Stimulated activated naive CD4-positive, alpha-beta T cell treated with Interleukin-2 at 50 U/mL for 16 hours (primary cell): ENCODE results near the gene MYH13.
"Not testable (repeated sequence)": the region's sequence is repeated elsewhere in the genome, so short reads cannot be mapped to it uniquely, and the experiment has no call there.

Experiments used
- DNase-seq: peaks from one replicate; lab custom pipeline; 2025; lab: John Stamatoyannopoulos, UW

MYH13 gene

DNA sequence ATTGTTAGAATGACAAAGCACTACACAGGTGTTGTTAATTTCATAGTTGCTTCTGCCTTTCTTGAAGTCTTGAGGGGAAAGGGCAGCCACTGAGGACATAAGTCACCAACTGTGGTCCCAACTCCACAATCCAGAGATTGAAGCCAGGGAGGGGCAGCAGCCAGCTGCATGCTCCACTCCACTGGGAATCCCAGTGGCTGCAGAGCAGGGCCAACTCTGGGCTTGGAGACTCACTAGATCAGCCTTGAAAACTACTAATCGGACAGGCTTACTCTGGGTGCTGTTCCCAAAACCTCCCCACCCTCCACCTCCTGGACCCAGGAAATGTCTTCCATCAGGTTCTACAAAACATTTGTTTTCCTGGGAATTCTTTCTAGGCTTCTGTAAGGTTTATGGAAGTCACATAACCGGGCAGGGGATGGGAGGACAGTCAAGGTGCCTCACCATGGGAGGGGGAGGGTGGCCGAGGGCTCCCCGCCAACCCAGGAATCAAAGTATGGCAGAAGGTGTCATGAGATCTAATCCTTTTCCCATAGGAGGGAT is 68.0 kb downstream of the MYH13 start:
- DNase-seq: no peak

DNA sequence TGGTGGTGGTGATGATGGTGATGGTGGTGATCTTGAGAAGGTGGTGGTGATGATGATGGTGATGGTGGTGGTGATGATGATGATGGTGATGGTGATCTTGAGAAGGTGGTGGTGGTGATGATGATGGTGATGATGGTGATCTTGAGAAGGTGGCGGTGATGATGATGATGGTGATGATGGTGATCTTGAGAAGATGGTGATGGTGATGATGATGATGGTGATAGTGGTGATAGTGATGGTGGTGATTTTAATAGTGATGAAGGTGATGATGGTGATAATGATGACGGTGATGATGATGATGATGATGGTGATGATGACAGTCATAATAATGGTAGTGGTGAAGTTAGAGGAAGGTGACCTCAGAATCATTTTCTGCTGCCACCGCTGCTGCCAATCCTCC is 75.1 kb downstream of the MYH13 start:
- no peak for DNase-seq

DNA sequence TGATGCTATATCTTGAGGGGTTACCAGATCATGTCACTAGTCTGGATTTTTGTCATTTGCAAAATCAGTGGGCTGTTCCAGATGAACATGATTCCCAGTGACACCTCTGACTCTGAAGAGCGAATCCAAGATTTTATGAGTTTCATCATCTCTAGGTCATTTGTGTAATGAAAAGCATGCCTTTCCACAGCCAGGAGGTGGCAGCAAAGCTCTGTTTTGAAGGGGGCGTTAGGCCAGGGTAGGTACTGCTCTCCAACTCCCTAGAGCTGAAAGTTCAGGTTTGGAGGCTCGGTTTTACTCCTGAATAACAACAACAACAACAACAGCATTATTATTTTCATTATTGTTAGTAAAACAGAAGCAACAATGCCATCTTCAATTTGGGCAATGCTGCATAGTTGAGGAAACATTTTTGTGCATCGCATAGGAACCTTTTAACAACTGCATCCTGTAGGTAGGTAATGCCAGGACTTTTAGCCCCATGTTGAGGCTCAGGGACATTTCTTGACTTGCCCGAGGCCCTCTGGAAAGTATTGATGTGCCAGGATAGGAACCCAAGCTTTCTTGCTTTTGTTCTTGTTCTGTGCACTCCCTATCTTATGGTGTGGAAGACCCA is 77.0 kb downstream of the MYH13 start:
- DNase-seq: no peak

DNA sequence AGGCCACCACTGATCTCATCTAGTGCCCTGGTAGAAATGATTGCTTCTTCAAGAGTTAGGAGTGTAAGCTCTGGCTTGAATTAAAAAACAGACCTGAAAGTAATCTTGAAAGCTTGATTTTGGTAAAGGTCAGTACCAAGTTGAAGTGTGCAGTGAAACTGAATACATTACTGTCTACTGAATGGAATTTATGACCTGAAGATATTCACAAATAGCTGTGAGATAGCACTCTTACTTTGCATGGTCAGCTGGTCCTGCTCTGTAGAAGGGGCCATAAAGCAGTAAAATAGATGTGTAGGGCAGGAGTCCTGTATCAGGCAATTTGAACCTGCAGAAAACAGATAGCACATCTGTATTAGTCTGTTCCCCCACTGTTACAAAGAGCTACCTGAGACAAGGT is 78.6 kb downstream of the MYH13 start:
- DNase-seq: no peak

DNA sequence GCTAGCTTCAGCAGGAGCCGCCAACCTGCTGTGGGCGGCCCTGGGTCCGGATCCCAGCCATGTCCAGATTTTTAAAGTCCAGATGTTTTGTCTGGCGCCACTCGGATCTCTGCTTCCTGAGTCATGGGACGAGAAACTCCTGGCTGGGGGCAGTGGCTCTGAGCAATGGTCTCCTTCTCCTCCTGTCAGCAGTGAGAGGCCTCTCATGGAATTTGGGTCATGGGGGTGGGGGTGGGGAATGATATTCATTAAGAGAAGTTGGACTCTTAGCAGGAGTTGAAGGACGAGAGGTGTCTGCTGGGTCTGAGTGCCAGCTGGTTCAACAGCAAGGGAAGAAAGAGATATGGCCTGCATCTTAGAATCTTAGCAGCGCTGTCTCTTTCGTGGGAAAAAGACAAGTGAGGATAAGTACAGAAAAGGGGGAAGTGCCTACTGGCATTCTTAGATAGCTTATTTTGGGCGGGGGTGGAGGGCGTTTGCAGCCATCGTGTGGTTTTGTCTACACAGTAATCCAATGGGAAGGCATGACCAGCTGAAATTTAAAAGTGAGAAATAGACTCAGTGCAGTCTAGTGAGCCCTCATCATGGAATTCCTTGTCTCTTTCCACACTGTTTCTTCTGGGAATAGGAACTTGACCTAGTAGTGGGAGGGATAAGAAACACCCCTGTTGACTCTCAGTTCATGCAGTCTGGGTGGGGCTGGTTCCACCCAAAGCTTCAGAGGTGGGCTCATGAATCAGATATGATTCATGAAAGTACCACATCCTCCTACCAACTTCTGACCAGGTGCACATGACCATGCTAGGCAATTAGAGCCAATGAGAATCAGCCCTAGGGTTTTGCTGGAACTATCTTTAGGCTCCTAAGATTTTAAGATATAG is 80.5 kb downstream of the MYH13 start:
- DNase-seq: no peak

DNA sequence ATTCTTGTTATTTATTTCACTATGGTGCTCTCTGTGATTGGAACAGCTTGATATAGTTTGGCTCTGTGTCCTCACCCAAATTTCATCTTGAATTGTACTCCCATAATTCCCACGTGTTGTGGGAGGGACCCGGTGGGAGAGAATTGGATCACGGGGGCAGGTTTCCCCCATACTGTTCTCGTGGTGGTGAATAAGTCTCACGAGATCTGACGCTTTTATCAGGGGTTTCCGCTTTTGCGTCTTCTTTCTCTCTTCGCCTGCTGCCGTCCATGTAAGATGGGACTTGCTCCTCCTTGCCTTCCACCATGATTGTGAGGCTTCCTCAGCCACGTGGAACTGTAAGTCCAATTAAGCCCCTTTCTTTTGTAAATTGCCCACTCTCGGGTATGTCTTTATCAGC is 81.2 kb downstream of the MYH13 start:
- DNase-seq: not testable (repeated sequence)

DNA sequence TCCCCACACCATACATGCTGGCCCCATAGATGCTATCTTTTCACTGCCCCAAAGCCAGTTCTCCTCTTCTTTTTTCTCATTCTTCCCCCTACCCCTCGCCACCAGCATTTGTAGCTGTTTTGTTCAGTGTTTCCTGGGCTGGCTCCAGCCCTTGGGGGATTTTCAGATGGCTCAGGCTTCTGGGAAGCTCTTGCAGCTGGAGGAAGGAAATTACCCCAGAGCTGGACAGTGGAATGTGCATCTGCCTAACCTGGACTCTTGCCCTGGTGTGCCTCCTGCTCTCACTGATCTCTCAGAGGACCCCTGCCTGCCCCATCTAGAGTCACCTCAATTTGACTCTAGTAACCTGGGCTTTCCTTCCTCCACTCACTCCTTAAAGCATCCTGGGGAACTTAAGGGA is 82.8 kb downstream of the MYH13 start:
- no peak for DNase-seq

DNA sequence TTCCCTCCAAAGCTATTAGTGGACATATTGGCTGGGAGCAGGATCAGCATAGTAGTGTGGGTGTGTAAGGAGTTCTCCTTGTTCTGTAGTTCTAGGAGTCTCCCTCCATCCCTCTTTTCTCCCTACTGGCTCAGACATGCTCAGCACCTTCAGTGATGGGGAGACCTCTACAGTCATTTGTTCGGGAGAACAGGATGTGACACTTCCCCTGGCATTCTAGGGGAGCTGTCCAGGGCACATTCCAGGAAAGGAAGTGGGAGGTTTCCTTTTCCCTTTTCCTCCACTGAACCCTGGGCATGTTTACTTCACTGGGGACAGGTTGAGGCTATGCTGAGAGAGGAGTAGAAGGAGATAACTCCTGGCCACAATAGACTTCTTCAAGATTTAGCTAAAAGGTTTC is 86.5 kb downstream of the MYH13 start:
- DNase-seq: no peak

DNA sequence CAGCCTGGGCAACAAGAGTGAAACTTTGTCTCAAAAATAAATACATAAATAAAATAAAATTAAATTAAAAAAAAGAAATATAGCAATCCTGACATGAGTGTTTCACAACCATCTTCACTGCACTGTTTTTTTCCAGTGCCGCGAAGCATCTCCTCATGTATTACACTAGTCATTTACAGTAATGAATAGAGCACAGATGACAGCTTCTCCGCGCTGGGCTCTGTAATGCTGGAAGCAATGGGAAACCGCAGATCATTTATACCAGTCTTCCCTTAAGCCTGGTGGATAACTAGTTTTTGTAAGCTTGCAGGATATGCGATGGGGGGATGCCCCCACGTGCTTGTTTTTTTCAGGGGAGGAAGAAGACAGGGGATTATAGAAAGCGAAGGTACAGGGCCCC is 86.9 kb downstream of the MYH13 start:
- no peak for DNase-seq

DNA sequence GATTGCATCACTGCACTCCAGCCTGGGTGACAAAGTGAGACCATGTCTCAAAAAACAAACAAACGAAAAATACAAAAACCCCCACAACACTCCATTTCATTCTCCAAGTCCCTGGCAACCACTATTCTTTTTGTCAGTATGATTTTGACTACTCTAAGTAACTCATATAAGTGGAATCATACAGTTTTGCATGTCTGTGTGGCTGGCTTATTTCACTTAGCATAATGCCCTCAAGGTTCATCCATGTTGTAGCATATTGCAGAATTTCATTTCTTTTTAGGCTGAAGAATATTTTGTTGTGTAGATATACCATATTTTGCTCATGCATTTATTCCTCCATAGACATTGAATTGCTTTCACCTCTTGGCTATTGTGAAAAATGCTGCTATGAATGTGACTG is 92.7 kb downstream of the MYH13 start:
- no peak for DNase-seq

DNA sequence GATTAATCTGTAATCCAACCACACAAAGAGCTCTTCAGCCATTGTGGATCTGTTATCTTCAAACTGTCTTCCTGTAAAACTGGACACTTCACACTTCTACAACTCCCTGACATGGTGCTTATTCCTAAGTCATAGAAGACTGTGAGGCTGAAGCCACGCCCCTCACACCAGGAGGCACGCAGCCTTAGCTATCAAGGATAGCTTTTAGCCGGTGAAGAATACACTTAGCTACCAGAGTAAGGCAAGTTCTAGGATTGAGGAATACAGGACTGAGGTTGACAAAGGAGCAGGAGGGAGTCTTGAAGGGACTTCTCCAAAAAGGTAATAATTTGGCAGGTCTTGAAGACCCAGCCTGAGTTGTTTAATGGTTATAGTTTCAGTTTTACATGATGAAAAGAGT is 94.6 kb downstream of the MYH13 start:
- DNase-seq: no peak

DNA sequence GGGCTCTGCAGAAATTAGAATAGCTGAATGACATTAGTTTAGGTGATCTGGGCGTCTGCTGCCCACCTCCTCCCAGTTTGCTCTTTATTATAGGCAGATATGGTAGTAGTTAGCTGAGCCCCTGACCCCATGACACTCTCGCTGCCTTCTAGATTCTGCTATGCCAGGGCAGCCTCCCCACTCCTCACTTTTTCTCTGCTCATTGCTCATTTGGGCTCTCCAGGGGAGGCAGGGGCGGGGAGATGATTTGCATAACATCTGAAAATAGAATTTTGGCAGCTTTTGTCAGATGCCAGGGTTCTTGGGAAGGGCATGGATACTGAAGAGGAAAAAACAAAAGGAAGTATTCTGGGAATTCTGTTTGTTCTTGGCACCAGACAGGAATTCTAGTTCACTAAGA is 96.4 kb downstream of the MYH13 start:
- no peak for DNase-seq

DNA sequence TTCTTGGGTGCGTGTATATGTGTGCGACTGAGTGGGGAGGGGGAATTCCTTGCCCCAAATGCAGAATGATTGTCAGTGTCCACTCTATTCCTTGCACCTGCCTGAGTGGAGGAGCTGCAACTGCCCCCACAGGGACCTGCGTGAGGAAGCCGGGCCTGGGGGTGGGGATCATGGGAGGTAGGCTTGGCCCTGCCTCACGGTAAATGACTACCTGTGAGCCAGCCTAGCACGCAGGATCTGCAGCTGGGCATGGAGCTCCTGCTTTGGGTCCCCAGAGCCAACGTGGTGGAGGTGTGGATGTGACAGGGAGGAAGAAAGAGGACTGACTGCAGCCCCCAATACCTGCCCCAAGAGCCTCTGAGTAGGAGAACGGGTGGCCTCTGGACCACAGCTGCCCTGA is 97.4 kb downstream of the MYH13 start:
- no peak for DNase-seq

DNA sequence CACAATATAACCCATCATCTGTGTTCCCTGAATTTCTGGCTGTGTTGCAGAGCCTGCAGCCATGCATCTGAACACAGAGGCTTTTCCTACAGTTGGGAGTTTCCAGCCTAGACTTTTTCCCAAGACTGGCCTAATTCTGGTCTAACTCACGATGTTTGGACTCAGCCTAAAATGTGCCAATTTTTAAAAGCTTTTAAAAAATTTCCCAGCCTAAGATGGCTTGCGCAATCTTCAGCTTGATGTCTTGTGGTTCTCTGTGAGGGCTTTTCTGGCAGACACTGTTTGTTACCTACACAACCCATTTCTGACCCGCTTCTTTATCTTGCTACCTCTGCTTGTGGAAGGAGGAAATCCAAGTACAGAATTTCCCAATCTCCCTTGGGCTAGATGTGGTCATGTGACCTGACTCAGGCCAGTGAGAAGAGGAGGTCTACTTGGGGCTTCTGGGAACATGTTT is 101.7 kb downstream of the MYH13 start:
- DNase-seq: no peak

DNA sequence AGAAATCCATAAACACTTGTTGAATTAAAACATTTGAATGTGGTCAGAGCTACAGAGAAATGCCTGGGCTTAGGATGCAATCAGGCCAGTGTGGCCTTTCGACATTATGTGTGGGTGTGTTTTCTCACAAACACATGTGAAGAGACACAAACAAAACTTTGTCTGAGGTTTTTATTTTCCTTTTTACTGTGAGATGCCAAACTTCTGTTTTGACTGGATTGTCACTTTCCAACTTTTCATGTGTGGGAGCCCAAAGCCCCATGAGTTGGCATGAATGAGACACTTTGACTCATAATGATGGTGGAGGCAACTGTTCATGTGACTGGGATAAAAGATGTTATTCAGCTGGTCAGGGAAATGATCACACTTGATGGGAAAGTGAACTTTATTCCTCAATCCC is 102.5 kb downstream of the MYH13 start:
- DNase-seq: no peak

DNA sequence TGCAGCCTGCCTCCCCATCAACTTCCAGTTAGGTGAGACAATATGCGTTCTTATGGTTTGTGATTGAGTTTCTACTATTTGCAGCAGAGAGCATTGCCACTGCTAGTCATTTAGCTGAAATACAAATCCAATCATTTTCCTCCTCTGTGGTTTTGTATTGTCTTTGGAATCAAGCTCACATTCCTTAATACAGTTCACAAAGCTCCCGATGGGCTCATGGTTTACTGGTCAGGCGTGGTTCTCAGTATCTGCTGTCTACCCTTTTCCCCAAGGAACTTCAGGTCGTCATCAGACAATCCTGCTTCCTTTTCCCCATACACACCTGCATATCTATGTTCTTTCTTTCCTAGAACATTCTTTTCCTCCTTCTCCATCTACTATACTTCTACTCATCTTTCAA is 104.8 kb downstream of the MYH13 start:
- no peak for DNase-seq

DNA sequence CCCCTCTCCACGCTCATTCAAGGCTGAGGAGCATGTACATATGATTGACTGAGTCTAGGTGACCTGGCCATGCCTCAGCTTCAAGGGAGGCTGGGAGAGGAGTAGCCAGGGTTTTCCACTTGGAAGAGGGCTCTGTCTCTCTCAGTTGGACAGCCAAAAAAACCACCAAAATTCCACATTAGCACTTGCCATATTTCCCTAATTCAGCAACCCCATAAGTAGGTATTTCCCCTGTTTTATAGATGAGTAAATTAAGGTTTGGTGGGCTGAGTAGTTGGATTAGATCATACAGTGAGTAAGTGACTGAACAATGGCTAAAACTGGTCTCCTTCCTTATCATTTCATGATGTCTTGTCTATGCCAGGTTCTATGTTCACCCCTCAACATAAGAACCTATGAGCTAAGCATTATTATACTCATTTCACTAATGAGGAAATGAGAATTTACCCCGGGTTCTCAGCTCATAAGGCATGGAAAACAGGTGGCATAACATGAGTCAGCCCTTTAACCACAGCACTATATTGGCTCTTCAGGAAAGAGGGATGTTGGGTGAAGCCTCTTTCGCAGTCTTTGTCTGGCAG is 106.4 kb downstream of the MYH13 start:
- no peak for DNase-seq

DNA sequence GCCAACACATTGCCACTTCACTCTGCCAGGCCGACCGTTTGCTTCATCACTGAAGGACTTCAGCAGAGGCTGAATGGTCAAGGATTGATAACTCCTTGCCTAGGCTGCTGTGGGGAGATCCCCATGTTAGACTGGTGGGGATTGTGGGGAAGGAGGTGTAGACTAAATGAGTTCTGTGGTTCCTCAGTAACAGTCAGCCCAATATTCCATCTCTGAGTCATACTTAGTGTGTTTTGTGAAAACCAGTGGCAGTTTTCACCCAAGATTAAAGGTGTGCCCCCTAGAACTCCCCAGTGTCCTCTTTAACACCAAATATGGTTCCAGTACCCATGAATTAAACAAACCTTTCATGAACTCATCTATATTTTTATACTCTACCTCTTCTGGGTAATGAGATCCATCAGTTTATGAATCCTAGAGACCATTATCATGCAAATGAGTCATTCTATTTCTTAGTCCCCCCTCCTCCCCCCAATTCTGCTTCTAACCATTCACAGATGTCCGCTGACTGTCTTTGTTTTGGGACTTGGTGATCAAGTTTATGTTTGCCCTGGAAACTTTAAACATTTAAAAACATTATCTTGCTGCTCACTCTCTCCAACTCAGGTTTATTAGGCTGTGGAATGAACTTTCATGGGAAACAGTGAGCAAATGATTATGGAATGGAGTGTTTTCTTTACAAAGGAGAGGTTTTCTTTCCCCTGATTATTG is 107.6 kb downstream of the MYH13 start:
- no peak for DNase-seq

DNA sequence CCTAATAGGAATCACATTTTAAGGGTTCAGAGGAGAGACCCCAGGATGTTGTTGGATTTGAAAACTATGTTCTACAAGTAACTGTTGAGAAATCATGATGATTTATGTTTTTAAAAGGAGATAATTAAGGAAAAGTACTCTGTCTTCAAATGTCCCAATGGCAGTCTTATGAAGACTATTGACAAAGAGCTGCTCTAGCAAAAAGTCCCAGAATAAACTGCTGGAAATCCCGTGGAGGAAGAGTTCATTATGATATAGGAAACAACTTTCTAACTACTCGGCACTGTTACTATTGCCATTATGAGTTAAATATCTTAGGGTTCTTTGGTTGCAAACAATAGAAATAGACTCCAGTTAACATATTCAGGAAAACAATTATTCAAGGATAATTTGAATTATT is 108.8 kb downstream of the MYH13 start:
- no peak for DNase-seq

DNA sequence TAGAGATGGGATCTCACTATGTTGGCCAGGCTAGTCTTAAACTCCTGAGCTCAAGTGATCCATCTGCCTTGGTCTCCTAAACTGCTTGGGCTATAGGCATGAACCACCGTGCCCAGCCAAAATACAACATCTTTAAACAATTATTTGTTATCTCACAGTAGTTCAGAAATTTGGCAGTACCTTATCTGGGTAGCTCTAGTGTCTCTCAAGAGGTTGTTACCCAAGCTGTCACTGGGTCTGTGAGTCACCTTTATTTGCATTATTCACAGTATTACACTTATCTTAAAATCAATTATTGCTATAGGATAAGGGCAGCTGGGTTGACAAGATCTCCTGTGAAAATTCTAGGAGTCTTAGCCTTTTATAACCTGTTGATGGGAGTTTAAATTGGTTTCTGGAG is 110.4 kb downstream of the MYH13 start:
- no peak for DNase-seq

DNA sequence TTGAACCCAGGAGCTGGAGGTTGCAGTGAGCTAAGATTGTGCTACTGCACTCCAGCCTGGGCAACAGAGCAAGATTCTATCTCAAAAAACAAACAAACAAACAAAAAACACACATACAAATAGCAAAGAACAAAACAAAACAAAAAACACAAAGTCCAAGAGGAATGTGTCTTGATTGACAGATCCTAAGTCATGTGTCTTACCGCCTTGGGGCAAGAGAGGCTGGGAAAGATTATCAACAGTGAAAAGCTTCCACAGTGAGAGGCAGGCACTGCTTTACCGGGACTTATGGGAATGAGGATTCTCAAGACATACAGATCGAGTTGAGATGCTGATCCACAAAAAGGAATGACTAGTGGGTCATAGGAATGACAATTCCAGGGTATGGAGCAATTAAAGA is 111.7 kb downstream of the MYH13 start:
- no peak for DNase-seq

DNA sequence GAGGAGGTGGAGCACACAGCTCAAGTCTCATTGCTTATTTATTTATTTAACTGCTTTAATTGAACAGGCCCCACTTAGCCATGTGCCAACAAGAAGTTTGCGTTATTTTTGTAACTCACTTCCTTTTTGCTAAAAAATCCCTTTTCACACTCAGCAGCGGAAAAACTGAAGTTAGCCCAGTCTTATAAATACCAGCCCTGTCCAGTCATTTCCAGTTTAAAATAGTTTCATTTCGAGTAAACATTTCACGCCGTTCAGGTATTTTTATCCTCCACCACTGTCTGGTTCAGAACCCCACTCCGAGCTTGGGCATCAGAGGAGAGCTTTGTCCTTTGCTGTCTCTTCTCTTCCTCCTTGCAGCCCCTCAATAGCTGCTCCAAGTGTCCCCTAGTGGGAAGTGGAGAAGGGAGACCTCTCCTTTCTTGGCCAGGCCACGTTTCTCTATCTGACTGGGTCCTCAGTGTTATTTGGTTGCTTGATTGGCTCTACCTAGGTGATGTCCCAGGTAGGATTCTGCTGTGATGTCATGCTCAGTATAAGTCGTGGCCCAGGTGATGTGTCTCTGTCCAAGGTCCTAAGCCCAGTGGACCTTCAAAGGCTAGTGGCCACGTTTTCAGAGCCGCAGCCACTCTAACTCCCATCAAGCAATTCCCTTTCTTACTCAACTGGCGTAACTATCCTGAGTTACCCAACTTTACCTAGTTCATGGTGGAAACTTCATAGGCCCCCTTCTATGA is 121.4 kb downstream of the MYH13 start:
- no peak for DNase-seq
